ENCODE data around the gene SLC35F5.

The SLC35F5 gene

DNA sequence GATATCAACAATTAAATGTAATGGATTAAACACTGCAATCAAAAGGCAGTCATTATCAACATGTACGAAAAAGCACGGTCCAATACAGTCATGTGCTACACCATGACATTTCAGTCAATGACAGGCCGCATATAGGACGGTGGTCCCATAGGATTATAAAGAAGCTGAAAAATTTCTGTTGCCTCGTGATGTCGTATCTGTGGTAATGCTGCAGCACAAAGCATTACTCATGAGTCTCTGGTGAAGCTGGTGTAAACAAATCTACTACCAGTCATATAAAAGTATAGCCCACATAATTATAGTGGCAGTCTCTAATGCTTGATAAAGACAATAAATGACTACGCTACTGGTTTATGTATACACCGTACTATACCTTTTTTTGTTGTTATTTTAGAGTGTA is 71.0 kb downstream of the SLC35F5 start:
- no peak for TF ChIP-seq POLR2AphosphoS5 (IDR thresholded peaks at IDR 0.05; ENCODE audit: low read depth, low read length)
- no peak for TF ChIP-seq SIN3A (IDR thresholded peaks at IDR 0.05; ENCODE audit: borderline replicate concordance, insufficient read depth, low read length)
- TF ChIP-seq FOXP2 (optimal IDR thresholded peaks at IDR 0.05; ENCODE audit: borderline replicate concordance, extremely low read depth, extremely low read length, insufficient read depth): no peak
- TF ChIP-seq TAF1 (IDR thresholded peaks at IDR 0.05; ENCODE audit: borderline replicate concordance, insufficient read depth, low read length): no peak
- TF ChIP-seq, protein P1, sequence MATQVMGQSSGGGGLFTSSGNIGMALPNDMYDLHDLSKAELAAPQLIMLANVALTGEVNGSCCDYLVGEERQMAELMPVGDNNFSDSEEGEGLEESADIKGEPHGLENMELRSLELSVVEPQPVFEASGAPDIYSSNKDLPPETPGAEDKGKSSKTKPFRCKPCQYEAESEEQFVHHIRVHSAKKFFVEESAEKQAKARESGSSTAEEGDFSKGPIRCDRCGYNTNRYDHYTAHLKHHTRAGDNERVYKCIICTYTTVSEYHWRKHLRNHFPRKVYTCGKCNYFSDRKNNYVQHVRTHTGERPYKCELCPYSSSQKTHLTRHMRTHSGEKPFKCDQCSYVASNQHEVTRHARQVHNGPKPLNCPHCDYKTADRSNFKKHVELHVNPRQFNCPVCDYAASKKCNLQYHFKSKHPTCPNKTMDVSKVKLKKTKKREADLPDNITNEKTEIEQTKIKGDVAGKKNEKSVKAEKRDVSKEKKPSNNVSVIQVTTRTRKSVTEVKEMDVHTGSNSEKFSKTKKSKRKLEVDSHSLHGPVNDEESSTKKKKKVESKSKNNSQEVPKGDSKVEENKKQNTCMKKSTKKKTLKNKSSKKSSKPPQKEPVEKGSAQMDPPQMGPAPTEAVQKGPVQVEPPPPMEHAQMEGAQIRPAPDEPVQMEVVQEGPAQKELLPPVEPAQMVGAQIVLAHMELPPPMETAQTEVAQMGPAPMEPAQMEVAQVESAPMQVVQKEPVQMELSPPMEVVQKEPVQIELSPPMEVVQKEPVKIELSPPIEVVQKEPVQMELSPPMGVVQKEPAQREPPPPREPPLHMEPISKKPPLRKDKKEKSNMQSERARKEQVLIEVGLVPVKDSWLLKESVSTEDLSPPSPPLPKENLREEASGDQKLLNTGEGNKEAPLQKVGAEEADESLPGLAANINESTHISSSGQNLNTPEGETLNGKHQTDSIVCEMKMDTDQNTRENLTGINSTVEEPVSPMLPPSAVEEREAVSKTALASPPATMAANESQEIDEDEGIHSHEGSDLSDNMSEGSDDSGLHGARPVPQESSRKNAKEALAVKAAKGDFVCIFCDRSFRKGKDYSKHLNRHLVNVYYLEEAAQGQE (IDR thresholded peaks at IDR 0.05; ENCODE audit: insufficient read depth in 1 of 2, low read depth in 2 of 2, low read length in 2 of 2): no peak

DNA sequence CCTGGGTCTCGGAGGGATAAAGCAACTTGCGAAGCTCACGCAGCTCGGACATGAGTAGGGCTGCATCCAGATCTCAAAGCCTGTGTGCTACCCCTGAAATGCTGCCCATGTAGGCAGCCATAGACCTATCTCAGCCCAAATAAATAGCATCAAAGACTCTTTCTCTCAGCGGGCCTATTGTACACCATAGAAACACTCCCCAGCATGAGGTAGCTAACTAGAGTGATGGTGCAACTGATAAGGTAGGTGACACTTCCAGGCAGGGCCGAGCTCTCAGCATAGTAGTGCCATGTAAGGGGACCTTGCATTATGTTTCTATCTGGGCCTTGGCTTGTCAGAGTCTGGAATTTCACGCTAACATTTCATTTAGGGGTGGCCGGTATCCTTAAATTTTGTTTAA is 77.0 kb downstream of the SLC35F5 start:
- TF ChIP-seq POLR2AphosphoS5 (IDR thresholded peaks at IDR 0.05; ENCODE audit: low read depth, low read length) (no peak), SIN3A (IDR thresholded peaks at IDR 0.05; ENCODE audit: borderline replicate concordance, insufficient read depth, low read length) (no peak), FOXP2 (optimal IDR thresholded peaks at IDR 0.05; ENCODE audit: borderline replicate concordance, extremely low read depth, extremely low read length, insufficient read depth) (no peak), TAF1 (IDR thresholded peaks at IDR 0.05; ENCODE audit: borderline replicate concordance, insufficient read depth, low read length) (no peak)
- TF ChIP-seq, protein P1 (IDR thresholded peaks at IDR 0.05; ENCODE audit: insufficient read depth in 1 of 2, low read depth in 2 of 2, low read length in 2 of 2): no peak

DNA sequence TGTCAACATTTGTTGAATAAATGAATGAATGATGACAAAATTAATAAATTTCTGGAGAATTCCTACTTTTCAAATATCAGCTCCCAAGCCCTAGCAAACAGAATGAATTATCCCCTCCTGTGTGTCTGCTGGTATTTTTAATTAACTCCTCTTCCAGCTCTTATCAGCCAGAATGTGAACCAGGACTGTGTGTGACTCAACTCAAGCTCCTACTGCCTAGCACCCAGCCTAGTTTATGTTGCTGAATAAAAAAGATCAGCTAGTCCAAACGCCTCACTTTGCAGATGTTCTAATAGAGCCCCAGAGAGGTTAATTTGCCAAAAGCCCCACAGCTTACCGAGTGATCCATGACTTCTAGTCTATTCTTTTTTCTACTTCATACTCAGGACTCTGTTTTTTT is 79.1 kb downstream of the SLC35F5 start:
- TF ChIP-seq FOXP2 (optimal IDR thresholded peaks at IDR 0.05; ENCODE audit: borderline replicate concordance, extremely low read depth, extremely low read length, insufficient read depth) (no peak), TAF1 (IDR thresholded peaks at IDR 0.05; ENCODE audit: borderline replicate concordance, insufficient read depth, low read length) (no peak), SIN3A (IDR thresholded peaks at IDR 0.05; ENCODE audit: borderline replicate concordance, insufficient read depth, low read length) (no peak), POLR2AphosphoS5 (IDR thresholded peaks at IDR 0.05; ENCODE audit: low read depth, low read length) (no peak)
- TF ChIP-seq, protein P1 (IDR thresholded peaks at IDR 0.05; ENCODE audit: insufficient read depth in 1 of 2, low read depth in 2 of 2, low read length in 2 of 2): no peak

DNA sequence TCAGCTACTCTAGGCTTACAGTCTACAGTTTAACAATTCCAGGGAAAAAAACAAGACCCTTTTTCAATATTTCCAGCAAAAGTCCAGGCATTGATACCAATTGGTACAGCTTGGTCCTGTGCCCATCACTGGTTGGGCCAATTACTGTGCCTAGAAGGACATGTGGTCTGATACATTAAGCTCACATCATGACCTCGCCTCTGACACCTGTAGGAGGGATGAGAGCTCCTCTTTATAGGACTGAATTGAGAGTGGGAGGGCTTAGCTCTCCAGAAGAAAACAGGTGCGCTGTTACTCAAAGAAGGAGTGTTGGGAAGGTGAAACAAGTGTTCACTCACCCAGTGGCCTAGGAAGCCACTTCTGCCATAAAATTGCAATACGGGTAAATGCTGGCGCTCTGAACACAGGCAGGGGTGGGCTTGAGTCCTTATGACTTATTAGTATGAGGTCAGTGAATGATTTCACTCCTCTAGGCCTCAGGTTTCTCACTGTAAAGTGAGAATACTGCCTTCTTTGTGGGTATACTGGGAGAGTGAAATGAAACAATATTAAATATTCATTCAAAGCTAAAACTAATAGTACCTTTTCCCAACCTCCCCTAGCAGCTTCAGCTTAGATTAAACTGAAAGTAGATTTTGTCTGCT is 79.7 kb downstream of the SLC35F5 start:
- TF ChIP-seq, protein P1 (IDR thresholded peaks at IDR 0.05; ENCODE audit: insufficient read depth in 1 of 2, low read depth in 2 of 2, low read length in 2 of 2): no peak
- TF ChIP-seq TAF1 (IDR thresholded peaks at IDR 0.05; ENCODE audit: borderline replicate concordance, insufficient read depth, low read length) (no peak), FOXP2 (optimal IDR thresholded peaks at IDR 0.05; ENCODE audit: borderline replicate concordance, extremely low read depth, extremely low read length, insufficient read depth) (no peak), POLR2AphosphoS5 (IDR thresholded peaks at IDR 0.05; ENCODE audit: low read depth, low read length) (no peak), SIN3A (IDR thresholded peaks at IDR 0.05; ENCODE audit: borderline replicate concordance, insufficient read depth, low read length) (no peak)

All from PFSK-1 (cell line).